Measurements from ENCODE around the gene MICAL3. TPM values are rescaled to one million over a fixed set of nuclear protein-coding genes. Genes with fewer than 3 reads are reported as not detected.

The MICAL3 gene
- total RNA-seq, 2 experiments from 2014 or later, result 30.3 to 31.4 TPM

- Mint-ChIP-seq H3K36me3 (ENCODE audit: low read depth) (peaks cover 12% of the 10 kb centered on the region), H3K4me3 (no peak overlapping the region), H3K27ac (no peak overlapping the region), H3K9me3 (no peaks in the 10 kb centered on the region), H3K27me3 (no peaks in the 10 kb centered on the region), H3K4me1 (no peaks in the 10 kb centered on the region)
- ChIA-PET POLR2A (no interaction called here), CTCF (interaction anchor here (0.6 kb wide), 1 partner anchor 396 kb away, joined by 3 read pairs; no protein-coding TSS in a partner anchor)
- no peak for DNase-seq
Observed at GRCh38 chr22:17905445-17905844, 118.9 kb downstream of the MICAL3 start.

GRCh38 chr22:17903564-17904295, 120.6 kb downstream of the MICAL3 start:
- ChIA-PET POLR2A (no interaction called here), CTCF (interaction anchor here (1.0 kb wide), 1 partner anchor 74 kb away, joined by 3 read pairs; no protein-coding TSS in a partner anchor)
- Mint-ChIP-seq H3K9me3 (no peaks in the 10 kb centered on the region), H3K4me1 (peaks cover 1% of the 10 kb centered on the region), H3K36me3 (ENCODE audit: low read depth) (peaks cover 21% of the 10 kb centered on the region), H3K27me3 (no peaks in the 10 kb centered on the region), H3K4me3 (no peak overlapping the region), H3K27ac (no peak overlapping the region)
- no peak for DNase-seq

- ChIA-PET POLR2A (no interaction called here), CTCF (no interaction called here)
- Mint-ChIP-seq H3K27me3 (no peaks in the 10 kb centered on the region), H3K36me3 (ENCODE audit: low read depth) (peaks cover 23% of the 10 kb centered on the region), H3K27ac (no peak overlapping the region), H3K4me1 (peaks cover 1% of the 10 kb centered on the region), H3K4me3 (no peak overlapping the region), H3K9me3 (no peaks in the 10 kb centered on the region)
- DNase-seq, result no peak
Observed at GRCh38 chr22:17902960-17903359, 121.4 kb downstream of the MICAL3 start.

GRCh38 chr22:17898375-17898774, 126.0 kb downstream of the MICAL3 start:
- Mint-ChIP-seq H3K9me3 (no peaks in the 10 kb centered on the region), H3K4me3 (no peak overlapping the region), H3K27me3 (no peaks in the 10 kb centered on the region), H3K36me3 (ENCODE audit: low read depth) (peaks cover 30% of the 10 kb centered on the region), H3K4me1 (peaks cover 1% of the 10 kb centered on the region), H3K27ac (no peak overlapping the region)
- ChIA-PET CTCF (no interaction called here), POLR2A (no interaction called here)
- DNase-seq, result no peak

GRCh38 chr22:17897858-17898257, 126.5 kb downstream of the MICAL3 start:
- Mint-ChIP-seq H3K27me3 (no peaks in the 10 kb centered on the region), H3K4me3 (no peak overlapping the region), H3K27ac (no peak overlapping the region), H3K9me3 (no peaks in the 10 kb centered on the region), H3K4me1 (peaks cover 1% of the 10 kb centered on the region), H3K36me3 (ENCODE audit: low read depth) (peaks cover 34% of the 10 kb centered on the region)
- no peak for DNase-seq
- CTCF ChIA-PET, result no interaction called here
- POLR2A ChIA-PET, result no interaction called here

GRCh38 chr22:17897426-17897825, 126.9 kb downstream of the MICAL3 start:
- Mint-ChIP-seq H3K4me1 (peaks cover 1% of the 10 kb centered on the region), H3K27me3 (no peaks in the 10 kb centered on the region), H3K4me3 (no peak overlapping the region), H3K36me3 (ENCODE audit: low read depth) (peaks cover 37% of the 10 kb centered on the region), H3K9me3 (no peaks in the 10 kb centered on the region), H3K27ac (no peak overlapping the region)
- CTCF ChIA-PET, result no interaction called here
- POLR2A ChIA-PET, result no interaction called here
- DNase-seq, result no peak

- no peaks in the 10 kb centered on the region for H3K27me3 Mint-ChIP-seq
- H3K4me3 Mint-ChIP-seq, result no peak overlapping the region
- DNase-seq, result no peak
- H3K4me1 Mint-ChIP-seq, result peaks cover 1% of the 10 kb centered on the region
- ChIA-PET POLR2A (interaction anchor here (1.1 kb wide), 1 partner anchor 14 kb away, joined by 3 read pairs; no protein-coding TSS in a partner anchor), CTCF (no interaction called here)
- H3K36me3 Mint-ChIP-seq (ENCODE audit: low read depth), result peaks cover 37% of the 10 kb centered on the region
- no peaks in the 10 kb centered on the region for H3K9me3 Mint-ChIP-seq
- H3K27ac Mint-ChIP-seq, result no peak overlapping the region
Observed at GRCh38 chr22:17896586-17896985, 127.8 kb downstream of the MICAL3 start.

GRCh38 chr22:17893900-17894535, 130.3 kb downstream of the MICAL3 start:
- Mint-ChIP-seq H3K27me3 (no peaks in the 10 kb centered on the region), H3K4me3 (no peak overlapping the region), H3K9me3 (no peaks in the 10 kb centered on the region), H3K27ac (no peak overlapping the region), H3K36me3 (ENCODE audit: low read depth) (peaks cover 29% of the 10 kb centered on the region), H3K4me1 (no peaks in the 10 kb centered on the region)
- no peak for DNase-seq
- CTCF ChIA-PET, result no interaction called here
- POLR2A ChIA-PET, result no interaction called here

- ChIA-PET POLR2A (no interaction called here), CTCF (interaction anchor here (0.9 to 1.3 kb wide), 2 partner anchors 40 to 108 kb away, joined by 3 read pairs; no protein-coding TSS in a partner anchor)
- no peaks in the 10 kb centered on the region for H3K4me1 Mint-ChIP-seq
- H3K27ac Mint-ChIP-seq, result no peak overlapping the region
- peaks cover 24% of the 10 kb centered on the region for H3K36me3 Mint-ChIP-seq (ENCODE audit: low read depth)
- no peaks in the 10 kb centered on the region for H3K27me3 Mint-ChIP-seq
- no peaks in the 10 kb centered on the region for H3K9me3 Mint-ChIP-seq
- no peak for DNase-seq
- H3K4me3 Mint-ChIP-seq, result no peak overlapping the region
Observed at GRCh38 chr22:17892376-17892775, 132.0 kb downstream of the MICAL3 start.

GRCh38 chr22:17891481-17892167, 132.7 kb downstream of the MICAL3 start:
- Mint-ChIP-seq H3K9me3 (no peaks in the 10 kb centered on the region), H3K4me3 (no peak overlapping the region), H3K36me3 (ENCODE audit: low read depth) (peaks cover 26% of the 10 kb centered on the region), H3K27ac (no peak overlapping the region), H3K4me1 (no peaks in the 10 kb centered on the region), H3K27me3 (no peaks in the 10 kb centered on the region)
- ChIA-PET POLR2A (no interaction called here), CTCF (interaction anchor here (0.9 to 1.3 kb wide), 3 partner anchors 39 to 185 kb away, joined by 3 to 4 read pairs (median 3); no protein-coding TSS in a partner anchor)
- DNase-seq, result no peak

- POLR2A ChIA-PET, result no interaction called here
- CTCF ChIA-PET, result interaction anchor here (1.0 kb wide), 1 partner anchor 185 kb away, joined by 4 read pairs; no protein-coding TSS in a partner anchor
- peaks cover 23% of the 10 kb centered on the region for H3K36me3 Mint-ChIP-seq (ENCODE audit: low read depth)
- no peak overlapping the region for H3K4me3 Mint-ChIP-seq
- DNase-seq, result no peak
- no peaks in the 10 kb centered on the region for H3K4me1 Mint-ChIP-seq
- no peak overlapping the region for H3K27ac Mint-ChIP-seq
- no peaks in the 10 kb centered on the region for H3K9me3 Mint-ChIP-seq
- no peaks in the 10 kb centered on the region for H3K27me3 Mint-ChIP-seq
Observed at GRCh38 chr22:17890892-17891291, 133.5 kb downstream of the MICAL3 start.

- ChIA-PET CTCF (no interaction called here), POLR2A (no interaction called here)
- Mint-ChIP-seq H3K36me3 (ENCODE audit: low read depth) (peaks cover 26% of the 10 kb centered on the region), H3K4me3 (no peak overlapping the region), H3K9me3 (no peaks in the 10 kb centered on the region), H3K4me1 (no peaks in the 10 kb centered on the region), H3K27ac (no peak overlapping the region), H3K27me3 (no peaks in the 10 kb centered on the region)
- DNase-seq, result no peak
Observed at GRCh38 chr22:17890245-17890671, 134.1 kb downstream of the MICAL3 start.

- no peaks in the 10 kb centered on the region for H3K4me1 Mint-ChIP-seq
- CTCF ChIA-PET, result interaction anchor here (1.6 kb wide), 1 partner anchor 187 kb away, joined by 4 read pairs; no protein-coding TSS in a partner anchor
- H3K4me3 Mint-ChIP-seq, result no peak overlapping the region
- no peaks in the 10 kb centered on the region for H3K27me3 Mint-ChIP-seq
- H3K9me3 Mint-ChIP-seq, result no peaks in the 10 kb centered on the region
- peaks cover 29% of the 10 kb centered on the region for H3K36me3 Mint-ChIP-seq (ENCODE audit: low read depth)
- POLR2A ChIA-PET, result no interaction called here
- DNase-seq, result no peak
- H3K27ac Mint-ChIP-seq, result no peak overlapping the region
Observed at GRCh38 chr22:17888855-17889254, 135.5 kb downstream of the MICAL3 start.
